ENCODE results near the gene PSD4. TPM values are rescaled to one million over a fixed set of nuclear protein-coding genes. Genes with fewer than 3 reads are reported as not detected.

The PSD4 gene
- polyA plus RNA-seq, 1 experiment = 0.37 TPM

- no peak overlapping the region for H3K27ac ChIP-seq (ENCODE audit: low read depth, low read length)
- H3K4me3 ChIP-seq (ENCODE audit: low read depth, low read length) = no peak overlapping the region
- DNase-seq (ENCODE audit: low read depth, low spot score) = no peak
- no peaks in the 10 kb centered on the region for H3K9me3 ChIP-seq (ENCODE audit: control insufficient read depth, insufficient read depth, low read length)
- H3K27me3 ChIP-seq (ENCODE audit: control insufficient read depth, insufficient read depth, low read length) = peaks cover 22% of the 10 kb centered on the region
- POLR2A ChIA-PET = no interaction called here
- CTCF ChIA-PET = interaction anchor here (1.2 kb wide), 1 partner anchor 211 kb away, joined by 5 read pairs; no protein-coding TSS in a partner anchor
- TF ChIP-seq CTCF (IDR thresholded peaks at IDR 0.05; ENCODE audit: low read depth, low read length) = no peak
Observed at GRCh38 chr2:113178891-113179290, 5.1 kb downstream of the PSD4 start.

GRCh38 chr2:113179446-113180045 is 5.8 kb downstream of the PSD4 start:
- POLR2A ChIA-PET = no interaction called here
- H3K27ac ChIP-seq (ENCODE audit: low read depth, low read length) = no peak overlapping the region
- CTCF ChIA-PET = interaction anchor here (1.6 kb wide), 1 partner anchor 24 kb away, joined by 3 read pairs; no protein-coding TSS in a partner anchor
- TF ChIP-seq CTCF (IDR thresholded peaks at IDR 0.05; ENCODE audit: low read depth, low read length) = no peak
- no peaks in the 10 kb centered on the region for H3K9me3 ChIP-seq (ENCODE audit: control insufficient read depth, insufficient read depth, low read length)
- H3K4me3 ChIP-seq (ENCODE audit: low read depth, low read length) = no peak overlapping the region
- peaks cover 19% of the 10 kb centered on the region for H3K27me3 ChIP-seq (ENCODE audit: control insufficient read depth, insufficient read depth, low read length)
- no peak for DNase-seq (ENCODE audit: low read depth, low spot score)

GRCh38 chr2:113180131-113180946 is 6.6 kb downstream of the PSD4 start:
- no peak overlapping the region for H3K27ac ChIP-seq (ENCODE audit: low read depth, low read length)
- TF ChIP-seq CTCF (IDR thresholded peaks at IDR 0.05; ENCODE audit: low read depth, low read length) = no peak
- no peaks in the 10 kb centered on the region for H3K9me3 ChIP-seq (ENCODE audit: control insufficient read depth, insufficient read depth, low read length)
- CTCF ChIA-PET = interaction anchor here (1.0 to 1.6 kb wide), 4 partner anchors 12 to 44 kb away, joined by 3 to 8 read pairs (median 4); no protein-coding TSS in a partner anchor
- no peak for DNase-seq (ENCODE audit: low read depth, low spot score)
- POLR2A ChIA-PET = no interaction called here
- peaks cover 16% of the 10 kb centered on the region for H3K27me3 ChIP-seq (ENCODE audit: control insufficient read depth, insufficient read depth, low read length)
- H3K4me3 ChIP-seq (ENCODE audit: low read depth, low read length) = no peak overlapping the region

GRCh38 chr2:113181258-113182051 is 7.7 kb downstream of the PSD4 start:
- CTCF ChIA-PET = interaction anchor here (1.1 to 1.6 kb wide), 4 partner anchors 11 to 44 kb away, joined by 3 to 8 read pairs (median 4); no protein-coding TSS in a partner anchor
- H3K27me3 ChIP-seq (ENCODE audit: control insufficient read depth, insufficient read depth, low read length) = peaks cover 13% of the 10 kb centered on the region
- POLR2A ChIA-PET = no interaction called here
- H3K27ac ChIP-seq (ENCODE audit: low read depth, low read length) = no peak overlapping the region
- H3K9me3 ChIP-seq (ENCODE audit: control insufficient read depth, insufficient read depth, low read length) = no peaks in the 10 kb centered on the region
- no peak for TF ChIP-seq CTCF (IDR thresholded peaks at IDR 0.05; ENCODE audit: low read depth, low read length)
- no peak overlapping the region for H3K4me3 ChIP-seq (ENCODE audit: low read depth, low read length)
- DNase-seq (ENCODE audit: low read depth, low spot score) = no peak

All from AG04450 (cell line).